HUES64 (cell line): ENCODE results near the gene SYNPO2L. TPM values are rescaled to one million over a fixed set of nuclear protein-coding genes. Genes with fewer than 3 reads are reported as not detected.
"Not testable (repeated sequence)": the region's sequence is repeated elsewhere in the genome, so short reads cannot be mapped to it uniquely, and the experiment has no call there.

Experiments used
- H3K27ac ChIP-seq: 2 replicates; pipeline ENCODE4 v1.7.0; 2013; ENCODE audit warnings: low read depth, low read length, inconsistent platforms
- H3K27me3 ChIP-seq: 2 replicates; pipeline ENCODE4 v1.6.1; 2013; ENCODE audit warnings: mild to moderate bottlenecking, low read length; ENCODE audit not compliant: insufficient read depth
- H3K36me3 ChIP-seq: 2 replicates; pipeline ENCODE4 v1.6.1; 2013; ENCODE audit warnings: mild to moderate bottlenecking, low read length; ENCODE audit not compliant: insufficient read depth
- H3K4me1 ChIP-seq: 2 replicates; pipeline ENCODE4 v1.6.1; 2013; ENCODE audit warnings: mild to moderate bottlenecking, low read length, moderate library complexity; ENCODE audit not compliant: insufficient read depth
- H3K4me3 ChIP-seq: 2 replicates; pipeline ENCODE4 v1.5.1; 2013; ENCODE audit warnings: mild to moderate bottlenecking, low read length, moderate library complexity
- H3K9ac ChIP-seq: 2 replicates; pipeline ENCODE4 v1.6.1; 2013; ENCODE audit warnings: mild to moderate bottlenecking, low read depth, low read length
- H3K9me3 ChIP-seq: 2 replicates; pipeline ENCODE4 v1.6.1; 2013; ENCODE audit warnings: low read depth, low read length; ENCODE audit not compliant: insufficient read depth
- WGBS: fragments of 150-250, 120-280 bp; methylation state at CpG from one replicate; pipeline ENCODE4 v1.1.7; 2013; ENCODE audit warnings: missing lambda C conversion rate; 5-methylcytosine and 5-hydroxymethylcytosine counted together
- polyA plus RNA-seq, 2 experiments: library from polyadenylated mRNA; stranded (reverse); fragments of 50-300 nt; gene quantifications; one replicate each; pipeline ENCODE4 v1.2.3, GENCODE V29; 2013

The SYNPO2L gene
- 0.05 TPM for polyA plus RNA-seq (2013, experiment 1 of 2)
- 0.19 TPM for polyA plus RNA-seq (2013, experiment 2 of 2)

- no peaks in the 10 kb centered on the region for H3K27me3 ChIP-seq
- WGBS = 96% methylated on average over 5 of the region's 5 CpGs
- no peak within 1 kb of the TSS for H3K4me3 ChIP-seq
- no peak within 1 kb of the TSS for H3K9ac ChIP-seq
- H3K27ac ChIP-seq = no peak within 1 kb of the TSS
- no peaks in the 10 kb centered on the region for H3K36me3 ChIP-seq
- H3K4me1 ChIP-seq = no peaks in the 10 kb centered on the region
- no peaks in the 10 kb centered on the region for H3K9me3 ChIP-seq
Observed at GRCh38 chr10:73655990-73656298, at the start of gene SYNPO2L. Gene SYNPO2L, minus strand, starts transcription at chr10:73656029. Its CDS starts 107 bp downstream, at chr10:73655922.

- not testable (repeated sequence) for H3K27me3 ChIP-seq, H3K9ac ChIP-seq, H3K4me1 ChIP-seq, H3K4me3 ChIP-seq, H3K36me3 ChIP-seq, H3K9me3 ChIP-seq, H3K27ac ChIP-seq
Observed at GRCh38 chr10:73703924-73704323, 48.1 kb upstream of the SYNPO2L start.

GRCh38 chr10:73698819-73699218 lies 43.0 kb upstream of the SYNPO2L start:
- not testable (repeated sequence) for H3K27ac ChIP-seq, H3K27me3 ChIP-seq, H3K9ac ChIP-seq, H3K9me3 ChIP-seq, H3K4me3 ChIP-seq, H3K36me3 ChIP-seq, H3K4me1 ChIP-seq
- WGBS = 95% methylated on average over 2 of the region's 2 CpGs

- H3K36me3 ChIP-seq, H3K27ac ChIP-seq, H3K9me3 ChIP-seq, H3K4me3 ChIP-seq, H3K9ac ChIP-seq, H3K27me3 ChIP-seq, H3K4me1 ChIP-seq: not testable (repeated sequence)
- WGBS = 98% methylated on average over 14 of the region's 16 CpGs
Observed at GRCh38 chr10:73697675-73698159, 41.9 kb upstream of the SYNPO2L start, which contains the start of gene AGAP5. Gene AGAP5, minus strand, starts transcription at chr10:73698109. Its CDS starts 354 bp downstream, at chr10:73697755.

- H3K9me3 ChIP-seq, H3K27me3 ChIP-seq, H3K4me1 ChIP-seq, H3K36me3 ChIP-seq, H3K27ac ChIP-seq, H3K4me3 ChIP-seq, H3K9ac ChIP-seq: not testable (repeated sequence)
Observed at GRCh38 chr10:73695302-73695701, 39.5 kb upstream of the SYNPO2L start.

- WGBS = 96% methylated on average over 4 of the region's 6 CpGs
Observed at GRCh38 chr10:73690755-73691154, 34.9 kb upstream of the SYNPO2L start.

GRCh38 chr10:73689596-73689995 lies 33.8 kb upstream of the SYNPO2L start:
- WGBS = 97% methylated on average over 22 of the region's 28 CpGs
- not testable (repeated sequence) for H3K9me3 ChIP-seq, H3K4me1 ChIP-seq, H3K9ac ChIP-seq, H3K27ac ChIP-seq, H3K27me3 ChIP-seq, H3K4me3 ChIP-seq, H3K36me3 ChIP-seq

More at GRCh38 chr10:73690755-73691154, 34.9 kb upstream of the SYNPO2L start:
- H3K4me1 ChIP-seq, H3K27ac ChIP-seq, H3K4me3 ChIP-seq, H3K9ac ChIP-seq, H3K9me3 ChIP-seq, H3K36me3 ChIP-seq, H3K27me3 ChIP-seq: not testable (repeated sequence)

GRCh38 chr10:73687641-73688040 lies 31.8 kb upstream of the SYNPO2L start:
- H3K4me1 ChIP-seq, H3K4me3 ChIP-seq, H3K9ac ChIP-seq, H3K27ac ChIP-seq, H3K36me3 ChIP-seq, H3K9me3 ChIP-seq, H3K27me3 ChIP-seq: not testable (repeated sequence)
- no CpG with 5 or more reads among the region's 1 CpG for WGBS

GRCh38 chr10:73674546-73674945 lies 18.7 kb upstream of the SYNPO2L start:
- not testable (repeated sequence) for H3K9me3 ChIP-seq, H3K27me3 ChIP-seq, H3K9ac ChIP-seq, H3K4me1 ChIP-seq, H3K4me3 ChIP-seq, H3K36me3 ChIP-seq, H3K27ac ChIP-seq
- 95% methylated on average over 6 of the region's 20 CpGs for WGBS

- WGBS = no CpG with 5 or more reads among the region's 4 CpGs
- H3K9me3 ChIP-seq, H3K4me1 ChIP-seq, H3K4me3 ChIP-seq, H3K36me3 ChIP-seq, H3K9ac ChIP-seq, H3K27ac ChIP-seq, H3K27me3 ChIP-seq: not testable (repeated sequence)
Observed at GRCh38 chr10:73668378-73668777, 12.5 kb upstream of the SYNPO2L start.

- H3K36me3 ChIP-seq, H3K4me1 ChIP-seq, H3K9ac ChIP-seq, H3K27me3 ChIP-seq, H3K9me3 ChIP-seq, H3K4me3 ChIP-seq, H3K27ac ChIP-seq: not testable (repeated sequence)
- 91% methylated on average over 3 of the region's 5 CpGs for WGBS
Observed at GRCh38 chr10:73666153-73666809, 10.5 kb upstream of the SYNPO2L start.

GRCh38 chr10:73665581-73665980 lies 9.8 kb upstream of the SYNPO2L start:
- not testable (repeated sequence) for H3K4me3 ChIP-seq, H3K27ac ChIP-seq, H3K9me3 ChIP-seq, H3K4me1 ChIP-seq, H3K27me3 ChIP-seq, H3K9ac ChIP-seq, H3K36me3 ChIP-seq
- 94% methylated on average over 3 of the region's 3 CpGs for WGBS
